H1 (cell line): ENCODE measurements around the gene SERINC1. TPM values are rescaled to one million over a fixed set of nuclear protein-coding genes. Genes with fewer than 3 reads are reported as not detected.

Experiments used
- CTCF ChIA-PET: fragments of 300-600 bp; sonication (Branson Sonifier 250); formaldehyde crosslinking; loops from one replicate; lab custom pipeline; 2021; ENCODE audit not compliant: partially characterized antibody; lab: Charles Lee
- POLR2A ChIA-PET: fragments of 300-600 bp; sonication (Branson Sonifier 250); formaldehyde crosslinking; loops from one replicate; lab custom pipeline; 2021; ENCODE audit warnings: inconsistent platforms; ENCODE audit not compliant: partially characterized antibody; lab: Charles Lee
- DNase-seq, 2 experiments: peaks; one replicate each; pipeline versions ENCODE4 v3.0.0 to v3.0.0-alpha.2; 2010 to 2022; ENCODE audit warnings: low spot score in 2 of 2, low read depth in 1 of 2, mixed read lengths in 1 of 2
- FAIRE-seq: peaks from 2 replicates; lab custom pipeline; 2011; peaks lifted over from hg19 to GRCh38; lab: Jason Lieb, UNC
- H2AFZ ChIP-seq: 2 replicates; pipeline ENCODE4 v1.8.1; 2012; ENCODE audit warnings: low read length, inconsistent platforms
- H2AK5ac ChIP-seq: 2 replicates; pipeline ENCODE4 v1.6.1; 2013; ENCODE audit warnings: low read depth, low read length
- H2BK120ac ChIP-seq: replicated peaks from 2 replicates; pipeline ENCODE3; 2013; ENCODE audit warnings: low read depth, low read length, inconsistent platforms
- H2BK12ac ChIP-seq: 2 replicates; pipeline ENCODE4 v1.6.1; 2013; ENCODE audit warnings: low read depth, low read length
- H2BK15ac ChIP-seq: 2 replicates; pipeline ENCODE4 v1.6.1; 2013; ENCODE audit warnings: low read length
- H2BK20ac ChIP-seq: 2 replicates; pipeline ENCODE4 v1.6.1; 2013; ENCODE audit warnings: low read length
- H2BK5ac ChIP-seq: 2 replicates; pipeline ENCODE4 v1.6.1; 2013; ENCODE audit warnings: low read depth, low read length
- H3K14ac ChIP-seq: 2 replicates; pipeline ENCODE4 v1.6.1; 2013; ENCODE audit warnings: inconsistent platforms; ENCODE audit not compliant: insufficient read length
- H3K18ac ChIP-seq: 2 replicates; pipeline ENCODE4 v1.6.1; 2013; ENCODE audit warnings: low read length; ENCODE audit errors: extremely low read depth
- H3K23ac ChIP-seq: 2 replicates; pipeline ENCODE4 v1.6.1; 2013; ENCODE audit warnings: inconsistent platforms; ENCODE audit not compliant: insufficient read length
- H3K23me2 ChIP-seq: 2 replicates; pipeline ENCODE4 v1.6.1; 2013; ENCODE audit warnings: low read depth, low read length
- H3K27ac ChIP-seq: 2 replicates; pipeline ENCODE4 v1.6.1; 2011; ENCODE audit warnings: low read depth, low read length, inconsistent platforms
- H3K27me3 ChIP-seq, 4 experiments: replicated peaks in 1 of 4; 1 replicate in 1 of 4; 2 replicates in 3 of 4; pipeline versions ENCODE4 v1.6.1 to v1.8.1; 2011 to 2013; ENCODE audit warnings: low read length in 3 of 4, mild to moderate bottlenecking in 3 of 4, inconsistent platforms in 2 of 4, mixed read lengths in 2 of 4, moderate library complexity in 1 of 4; ENCODE audit not compliant: control insufficient read depth in 3 of 4, insufficient read depth in 3 of 4; ENCODE audit errors: extremely low read depth in 1 of 4
- H3K36me3 ChIP-seq, 4 experiments: 2 replicates each; pipeline versions ENCODE4 v1.6.1 to v1.8.1; 2011 to 2013; ENCODE audit warnings: mild to moderate bottlenecking in 4 of 4, low read length in 3 of 4, moderate library complexity in 2 of 4, control low read depth in 1 of 4, inconsistent platforms in 1 of 4; ENCODE audit not compliant: insufficient read depth in 4 of 4, control insufficient read depth in 2 of 4
- H3K4ac ChIP-seq: replicated peaks from 2 replicates; pipeline ENCODE3; 2013; ENCODE audit warnings: low read length, low read depth, mixed read lengths, inconsistent platforms; ENCODE audit not compliant: insufficient read length
- H3K4me1 ChIP-seq, 4 experiments: replicated peaks in 1 of 4; 1 replicate in 1 of 4; 2 replicates in 3 of 4; pipeline versions ENCODE4 v1.6.1 to v1.8.1; 2011 to 2013; ENCODE audit warnings: low read length in 3 of 4, inconsistent platforms in 2 of 4, mixed read lengths in 1 of 4; ENCODE audit not compliant: insufficient read depth in 4 of 4, control insufficient read depth in 3 of 4
- H3K4me2 ChIP-seq, 2 experiments: 2 replicates each; pipeline versions ENCODE4 v1.6.1 to v1.8.1; 2011 to 2013; ENCODE audit warnings: low read depth in 2 of 2, low read length in 2 of 2, control low read depth in 1 of 2, inconsistent platforms in 1 of 2, mild to moderate bottlenecking in 1 of 2; ENCODE audit not compliant: insufficient read depth in 1 of 2
- H3K4me3 ChIP-seq, 4 experiments: fragments of 200-600, 300-600 bp in 1 of 4; sonication (generic), shearing (Covaris generic), sonication (Bioruptor Twin) in 1 of 4; 2 replicates each; pipeline versions ENCODE4 v1.5.1 to v1.8.1; 2011 to 2016; ENCODE audit warnings: low read length in 4 of 4, low read depth in 3 of 4, control low read depth in 2 of 4, inconsistent platforms in 2 of 4, mild to moderate bottlenecking in 2 of 4, mixed read lengths in 1 of 4, moderate library complexity in 1 of 4; ENCODE audit not compliant: insufficient read depth in 2 of 4; ENCODE audit errors: extremely low read depth in 1 of 4
- H3K56ac ChIP-seq: replicated peaks from 2 replicates; pipeline ENCODE3; 2013; ENCODE audit warnings: low read depth, mild to moderate bottlenecking, mixed read lengths, low read length, inconsistent platforms; ENCODE audit not compliant: insufficient read length
- H3K79me1 ChIP-seq: 2 replicates; pipeline ENCODE4 v1.6.1; 2013; ENCODE audit warnings: low read depth, low read length, control low read depth
- H3K79me2 ChIP-seq, 2 experiments: 2 replicates each; pipeline versions ENCODE4 v1.6.1 to v1.8.1; 2012 to 2013; ENCODE audit warnings: low read length in 2 of 2, mild to moderate bottlenecking in 2 of 2, inconsistent platforms in 1 of 2; ENCODE audit not compliant: insufficient read depth in 2 of 2, control insufficient read depth in 1 of 2
- H3K9ac ChIP-seq, 4 experiments: replicated peaks in 1 of 4; 1 replicate in 1 of 4; 2 replicates in 3 of 4; pipeline versions ENCODE4 v1.6.1 to v1.8.1; 2011 to 2013; ENCODE audit warnings: low read depth in 3 of 4, low read length in 3 of 4, control low read depth in 2 of 4, mild to moderate bottlenecking in 2 of 4, moderate library complexity in 2 of 4, inconsistent platforms in 1 of 4; ENCODE audit errors: extremely low read depth in 1 of 4
- H3K9me3 ChIP-seq, 2 experiments: 2 replicates each; pipeline versions ENCODE4 v1.6.1 to v1.8.1; 2012 to 2013; ENCODE audit warnings: mild to moderate bottlenecking in 2 of 2, moderate library complexity in 2 of 2, control low read depth in 1 of 2, inconsistent platforms in 1 of 2, low read depth in 1 of 2, low read length in 1 of 2, mixed read lengths in 1 of 2; ENCODE audit not compliant: insufficient read depth in 2 of 2
- H4K20me1 ChIP-seq, 2 experiments: replicated peaks in 1 of 2; 2 replicates each; pipeline versions ENCODE3 to v1.8.1; 2011 to 2013; ENCODE audit warnings: inconsistent platforms in 2 of 2, low read length in 2 of 2, mild to moderate bottlenecking in 1 of 2; ENCODE audit not compliant: insufficient read depth in 2 of 2, control insufficient read depth in 1 of 2
- H4K5ac ChIP-seq: 2 replicates; pipeline ENCODE4 v1.6.1; 2013; ENCODE audit warnings: low read length, low read depth, mixed read lengths, inconsistent platforms; ENCODE audit not compliant: insufficient read length
- H4K8ac ChIP-seq: 2 replicates; pipeline ENCODE4 v1.8.0; 2013; ENCODE audit warnings: mild to moderate bottlenecking, moderate library complexity, low read length, inconsistent platforms; ENCODE audit not compliant: insufficient read depth; ENCODE audit errors: extremely low read depth
- H4K91ac ChIP-seq: replicated peaks from 2 replicates; pipeline ENCODE3; 2013; ENCODE audit warnings: low read length, mixed read lengths, inconsistent platforms; ENCODE audit not compliant: insufficient read length
- CEBPB ChIP-seq: IDR thresholded peaks from 2 replicates; pipeline ENCODE4 v1.6.1; 2012; ENCODE audit warnings: low read depth, low read length
- JUND ChIP-seq: IDR thresholded peaks from 2 replicates; pipeline ENCODE4 v1.6.1; 2011; ENCODE audit warnings: mild to moderate bottlenecking, improper control_type of control experiment, low read length
- WGBS, 2 experiments: shearing (Covaris generic) in 1 of 2; methylation state at CpG; one replicate each; pipeline versions ENCODE4 v1.1.6 to v1.1.7; 2013 to 2015; ENCODE audit warnings: low lambda C conversion rate in 2 of 2, mixed read lengths in 2 of 2, inconsistent platforms in 1 of 2, low coverage in 1 of 2, missing lambda C conversion rate in 1 of 2; ENCODE audit not compliant: insufficient replicate concordance in 2 of 2, insufficient coverage in 1 of 2, insufficient read length in 1 of 2; ENCODE audit errors: extremely low coverage in 1 of 2, missing lambda C conversion rate in 1 of 2; 5-methylcytosine and 5-hydroxymethylcytosine counted together
- polyA plus RNA-seq, 7 experiments: library from polyadenylated mRNA; depleted of rRNA in 3 of 7; stranded (reverse) in 5 of 7; unstranded in 2 of 7; fragments of >200 nt in 5 of 7; fragments of 200-250 nt in 2 of 7; gene quantifications; 1 replicate in 5 of 7; 2 replicates in 1 of 7; 4 replicates in 1 of 7; pipeline versions ENCODE4 v1.2.1 to v1.2.3, GENCODE V29; 2011 to 2013; ENCODE audit warnings: missing spikeins in 2 of 7, mixed read lengths in 2 of 7
- total RNA-seq: library from RNA; stranded (reverse); fragmentation: NEBNext Ultra II Directional; extraction: Animal tissue kit (Norgen Biotek cat#: 25700); gene quantifications from 2 replicates; pipeline ENCODE4 v1.2.1, GENCODE V29; 2021

SERINC1 gene
- total and polyA plus RNA-seq, 2 of the 8 experiments (the other 6 are each of a cell fraction or from before 2014, with no cell fraction given) = 15.4 to 38.6 TPM

DNA sequence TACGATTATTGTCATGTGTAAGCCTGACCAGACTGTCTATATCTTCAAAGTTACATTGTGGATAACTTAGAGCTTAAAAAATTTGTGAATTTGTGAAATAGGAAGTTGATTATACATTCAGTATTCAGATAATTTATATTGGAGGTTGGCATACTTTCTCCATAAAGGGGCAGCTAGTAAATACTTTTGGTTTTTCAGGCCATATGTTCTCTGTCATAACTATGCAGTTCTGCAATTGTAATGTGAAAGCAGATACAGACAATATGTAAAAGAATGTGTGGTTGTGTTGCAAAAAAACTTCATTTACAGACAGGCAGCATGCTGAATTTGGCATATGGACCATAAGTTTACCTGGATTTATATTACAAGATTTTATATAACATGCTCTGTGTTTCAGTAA lies 42.8 kb downstream of the SERINC1 start:
- CTCF ChIA-PET = no interaction called here
- POLR2A ChIA-PET = no interaction called here
- no peak for DNase-seq

More for the DNA sequence above, 42.8 kb downstream of the SERINC1 start:
- Histone ChIP-seq H3K27me3 (no peaks in the 10 kb centered on the region), H3K9ac (no peak overlapping the region), H3K36me3 (peaks cover 0 to 40% (median 15%) of the 10 kb centered on the region in 4 experiments; a peak in 4 of 8 replicates), H2BK15ac (no peak overlapping the region), H2BK5ac (no peak overlapping the region), H3K4me2 (no peak overlapping the region), H4K8ac (no peak overlapping the region), H4K20me1 (peaks cover 0 to 3% of the 10 kb centered on the region in 2 experiments), H3K14ac (no peak overlapping the region), H4K91ac (no peak overlapping the region), H3K56ac (no peak overlapping the region), H3K18ac (no peak overlapping the region), H3K79me2 (no peaks in the 10 kb centered on the region), H2AFZ (no peak overlapping the region), H3K27ac (no peak overlapping the region), H3K4me1 (no peaks in the 10 kb centered on the region), H3K9me3 (no peaks in the 10 kb centered on the region), H2BK120ac (no peak overlapping the region), H3K4me3 (no peak overlapping the region), H2BK12ac (no peak overlapping the region), H2AK5ac (no peak overlapping the region), H3K23me2 (no peaks in the 10 kb centered on the region), H2BK20ac (no peak overlapping the region), H3K79me1 (no peaks in the 10 kb centered on the region), H3K23ac (no peak overlapping the region), H3K4ac (no peak overlapping the region), H4K5ac (no peak overlapping the region)
- TF ChIP-seq CEBPB = no peak
- no peak for TF ChIP-seq JUND
- WGBS, 2 experiments = 96% methylated on average over 1 of the region's 1 CpG; no CpG with 5 or more reads in 1 of the 2 experiments
- FAIRE-seq = no peak
